HEK293T (cell line): ENCODE measurements around the gene NXPH2.

Experiments
- ARNT ChIP-seq: fragments of 450-650 bp; IDR thresholded peaks from 2 replicates; pipeline ENCODE4 v1.6.1; 2017; ENCODE audit warnings: mild to moderate bottlenecking
- BHLHE40 ChIP-seq: fragments of 450-650 bp; IDR thresholded peaks from 2 replicates; pipeline ENCODE4 v1.6.1; 2016; ENCODE audit warnings: mild to moderate bottlenecking, moderate library complexity, borderline replicate concordance
- CTBP1 ChIP-seq: fragments of 450-650 bp; IDR thresholded peaks from 2 replicates; pipeline ENCODE4 v1.6.1; 2016; ENCODE audit warnings: borderline replicate concordance
- FOXK2 ChIP-seq: fragments of 450-650 bp; IDR thresholded peaks from 2 replicates; pipeline ENCODE4 v1.6.1; 2016; ENCODE audit warnings: mild to moderate bottlenecking
- HDGF ChIP-seq: fragments of 450-650 bp; IDR thresholded peaks from 2 replicates; pipeline ENCODE4 v1.6.1; 2017; ENCODE audit warnings: antibody characterized with exemption, borderline replicate concordance
- L3MBTL2 ChIP-seq: fragments of 450-650 bp; conservative IDR thresholded peaks from 2 replicates; pipeline ENCODE4 v1.6.1; 2016; ENCODE audit warnings: mild to moderate bottlenecking
- SP1 ChIP-seq: fragments of 450-650 bp; IDR thresholded peaks from 2 replicates; pipeline ENCODE4 v1.6.1; 2017
- TARDBP ChIP-seq: fragments of 450-650 bp; IDR thresholded peaks from 2 replicates; pipeline ENCODE4 v1.6.1; 2016
- ZNF384 ChIP-seq: fragments of 450-650 bp; IDR thresholded peaks from 2 replicates; pipeline ENCODE4 v1.6.1; 2016

DNA sequence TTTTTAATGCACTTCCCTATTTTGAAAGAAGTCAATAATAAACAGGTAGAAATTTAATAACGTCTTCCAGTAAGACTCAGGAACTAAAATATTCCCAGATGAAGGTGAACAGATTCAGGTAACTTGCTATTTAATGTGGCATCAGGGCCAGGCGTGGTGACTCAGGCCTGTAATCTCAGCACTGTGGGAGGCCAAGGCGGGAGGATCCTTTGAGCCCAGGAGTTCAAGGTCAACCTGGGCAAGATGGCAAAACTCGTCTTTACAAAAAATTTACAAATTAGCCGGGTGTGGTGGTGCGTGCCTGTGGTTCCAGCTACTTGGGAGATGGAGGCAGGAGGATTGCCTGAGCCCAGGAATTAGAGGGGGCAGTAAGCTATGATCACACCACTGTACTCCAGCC lies 81.8 kb downstream of the NXPH2 start:
- no peak for TF ChIP-seq L3MBTL2
- TF ChIP-seq SP1: no peak
- TF ChIP-seq FOXK2: no peak
- no peak for TF ChIP-seq BHLHE40
- TF ChIP-seq ZNF384: no peak
- TF ChIP-seq TARDBP: no peak
- TF ChIP-seq HDGF: no peak
- TF ChIP-seq ARNT: no peak
- TF ChIP-seq CTBP1: no peak
